Vagina (tissue), 2 donors: Measurements from ENCODE around the gene REEP3. TPM values are rescaled to one million over a fixed set of nuclear protein-coding genes. Genes with fewer than 3 reads are reported as not detected.

Source experiments
- DNase-seq, 2 donors: peaks; one replicate each; pipeline ENCODE4 v3.0.0-alpha.2; 2017; ENCODE audit errors: extremely low spot score in 2 of 2
- H3K27ac ChIP-seq: fragments of 200-600 bp; sonication (generic); one replicate; pipeline ENCODE4 v1.5.1; 2019
- H3K27me3 ChIP-seq: fragments of 200-600 bp; sonication (generic); one replicate; pipeline ENCODE4 v1.5.1; 2019
- H3K36me3 ChIP-seq, 2 donors: fragments of 200-600 bp; sonication (generic); one replicate each; pipeline ENCODE4 v1.5.1; 2017 to 2019
- H3K4me1 ChIP-seq: fragments of 200-600 bp; sonication (generic); one replicate; pipeline ENCODE4 v1.5.1; 2019
- H3K4me3 ChIP-seq, 2 donors: fragments of 200-600 bp; sonication (generic); 1 replicate in 1 of 2; 2 replicates in 1 of 2; pipeline ENCODE4 v1.5.1; 2016 to 2019
- H3K9me3 ChIP-seq: fragments of 200-600 bp; sonication (generic); one replicate; pipeline ENCODE4 v1.5.1; 2019
- CTCF ChIP-seq, 3 experiments: fragments of 450-650 bp in 2 of 3; fragments of 200-600 bp in 1 of 3; sonication (generic) in 1 of 3; IDR thresholded peaks; one replicate each; pipeline ENCODE4 v1.5.1; 2017 to 2019; ENCODE audit warnings: antibody characterized with exemption in 3 of 3, mild to moderate bottlenecking in 2 of 3, moderate library complexity in 2 of 3
- POLR2A ChIP-seq, 2 donors: fragments of 450-650 bp; IDR thresholded peaks; one replicate each; pipeline ENCODE4 v1.6.1; 2017; ENCODE audit warnings: antibody characterized with exemption in 2 of 2, mild to moderate bottlenecking in 2 of 2, moderate library complexity in 2 of 2
- POLR2AphosphoS5 ChIP-seq, 2 donors: sonication (generic); formaldehyde crosslinking; IDR thresholded peaks; one replicate each; pipeline ENCODE4 v1.9.0; 2017; ENCODE audit warnings: antibody characterized with exemption in 2 of 2, mild to moderate bottlenecking in 2 of 2, low read depth in 1 of 2; ENCODE audit not compliant: insufficient read depth in 1 of 2
- intact Hi-C: fragments of 100-400 bp; cut with DNase I; formaldehyde crosslinking; loops from one replicate; pipeline ENCODE4 v1.15.1; 2023
- total RNA-seq: library from RNA; depleted of rRNA; stranded (reverse); fragments of >200 nt; gene quantifications from one replicate; pipeline ENCODE4 v1.2.3, GENCODE V29; 2016

The REEP3 gene
- total RNA-seq, 1 donor from 2014 or later = 41.0 TPM

- DNase-seq = no peak
These were observed 82.7 kb downstream of the REEP3 start for GRCh38 chr10:63603709-63604445.

GRCh38 chr10:63605197-63605967 lies 84.2 kb downstream of the REEP3 start:
- Histone ChIP-seq H3K9me3 (no peaks in the 10 kb centered on the region), H3K4me3 (no peak overlapping the region), H3K27me3 (no peaks in the 10 kb centered on the region), H3K4me1 (no peaks in the 10 kb centered on the region), H3K27ac (no peak overlapping the region), H3K36me3 (peaks cover 0 to 5% of the 10 kb centered on the region in 2 donors)
- no peak for DNase-seq
- intact Hi-C loops = no loop called here
- TF ChIP-seq POLR2AphosphoS5 (IDR thresholded peaks at IDR 0.05; ENCODE audit: insufficient read depth in 1 of 2, low read depth in 1 of 2) = no peak
- no peak for TF ChIP-seq CTCF (IDR thresholded peaks at IDR 0.05)
- TF ChIP-seq POLR2A (IDR thresholded peaks at IDR 0.05) = no peak

More at GRCh38 chr10:63603709-63604445, 82.7 kb downstream of the REEP3 start:
- no peak for TF ChIP-seq POLR2AphosphoS5 (IDR thresholded peaks at IDR 0.05; ENCODE audit: insufficient read depth in 1 of 2, low read depth in 1 of 2)
- TF ChIP-seq CTCF (IDR thresholded peaks at IDR 0.05) = no peak
- TF ChIP-seq POLR2A (IDR thresholded peaks at IDR 0.05) = no peak
- Histone ChIP-seq H3K4me1 (no peaks in the 10 kb centered on the region), H3K27me3 (no peaks in the 10 kb centered on the region), H3K27ac (no peak overlapping the region), H3K4me3 (no peak overlapping the region), H3K9me3 (no peaks in the 10 kb centered on the region), H3K36me3 (peaks cover 0 to 13% of the 10 kb centered on the region in 2 donors)
- intact Hi-C loops = no loop called here

GRCh38 chr10:63608511-63608910 lies 87.3 kb downstream of the REEP3 start:
- intact Hi-C loops = no loop called here
- no peak for TF ChIP-seq POLR2A (IDR thresholded peaks at IDR 0.05)
- no peak for TF ChIP-seq CTCF (IDR thresholded peaks at IDR 0.05)
- no peak for TF ChIP-seq POLR2AphosphoS5 (IDR thresholded peaks at IDR 0.05; ENCODE audit: insufficient read depth in 1 of 2, low read depth in 1 of 2)
- no peak overlapping the region for H3K27ac ChIP-seq
- no peak overlapping the region for H3K4me3 ChIP-seq
- no peaks in the 10 kb centered on the region for H3K9me3 ChIP-seq
- no peak for DNase-seq
- no peaks in the 10 kb centered on the region for H3K36me3 ChIP-seq
- H3K27me3 ChIP-seq = no peaks in the 10 kb centered on the region
- no peaks in the 10 kb centered on the region for H3K4me1 ChIP-seq

GRCh38 chr10:63611078-63611477 lies 89.9 kb downstream of the REEP3 start:
- Histone ChIP-seq H3K27ac (no peak overlapping the region), H3K36me3 (no peaks in the 10 kb centered on the region), H3K9me3 (no peaks in the 10 kb centered on the region), H3K27me3 (no peaks in the 10 kb centered on the region), H3K4me3 (no peak overlapping the region), H3K4me1 (no peaks in the 10 kb centered on the region)
- DNase-seq = no peak
- intact Hi-C loops = no loop called here
- no peak for TF ChIP-seq CTCF (IDR thresholded peaks at IDR 0.05)
- TF ChIP-seq POLR2A (IDR thresholded peaks at IDR 0.05) = no peak
- TF ChIP-seq POLR2AphosphoS5 (IDR thresholded peaks at IDR 0.05; ENCODE audit: insufficient read depth in 1 of 2, low read depth in 1 of 2) = no peak
